GM19395 (cell line): ENCODE results near the gene ATP12A.

Source experiments
- ATAC-seq: cut with Tn5 transposase; IDR thresholded peaks from one replicate; pipeline ENCODE4 v1.9.1; 2021; ENCODE audit warnings: mild to moderate bottlenecking, moderate library complexity; ENCODE audit not compliant: unreplicated experiment

The ATP12A gene

DNA sequence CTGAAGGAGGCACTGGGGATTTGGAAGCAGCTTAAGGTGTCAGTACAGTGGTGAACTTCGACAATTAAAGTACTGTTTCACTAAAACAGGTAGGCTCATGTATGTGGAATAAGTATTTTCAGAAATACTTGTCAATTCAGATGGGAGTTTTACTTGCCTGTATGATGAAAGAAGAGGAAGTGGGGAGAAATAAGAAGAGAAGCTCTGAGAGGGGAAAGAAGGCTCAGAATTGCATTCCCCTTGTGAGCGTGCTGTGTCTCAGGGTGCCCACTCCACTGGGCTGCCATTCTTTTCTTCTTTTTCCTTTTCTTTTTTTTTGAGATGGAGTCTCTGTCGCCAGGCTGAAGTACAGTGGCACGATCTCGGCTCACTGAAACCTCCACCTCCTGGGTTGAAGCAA is 45.2 kb downstream of the ATP12A start:
- no peak for ATAC-seq

DNA sequence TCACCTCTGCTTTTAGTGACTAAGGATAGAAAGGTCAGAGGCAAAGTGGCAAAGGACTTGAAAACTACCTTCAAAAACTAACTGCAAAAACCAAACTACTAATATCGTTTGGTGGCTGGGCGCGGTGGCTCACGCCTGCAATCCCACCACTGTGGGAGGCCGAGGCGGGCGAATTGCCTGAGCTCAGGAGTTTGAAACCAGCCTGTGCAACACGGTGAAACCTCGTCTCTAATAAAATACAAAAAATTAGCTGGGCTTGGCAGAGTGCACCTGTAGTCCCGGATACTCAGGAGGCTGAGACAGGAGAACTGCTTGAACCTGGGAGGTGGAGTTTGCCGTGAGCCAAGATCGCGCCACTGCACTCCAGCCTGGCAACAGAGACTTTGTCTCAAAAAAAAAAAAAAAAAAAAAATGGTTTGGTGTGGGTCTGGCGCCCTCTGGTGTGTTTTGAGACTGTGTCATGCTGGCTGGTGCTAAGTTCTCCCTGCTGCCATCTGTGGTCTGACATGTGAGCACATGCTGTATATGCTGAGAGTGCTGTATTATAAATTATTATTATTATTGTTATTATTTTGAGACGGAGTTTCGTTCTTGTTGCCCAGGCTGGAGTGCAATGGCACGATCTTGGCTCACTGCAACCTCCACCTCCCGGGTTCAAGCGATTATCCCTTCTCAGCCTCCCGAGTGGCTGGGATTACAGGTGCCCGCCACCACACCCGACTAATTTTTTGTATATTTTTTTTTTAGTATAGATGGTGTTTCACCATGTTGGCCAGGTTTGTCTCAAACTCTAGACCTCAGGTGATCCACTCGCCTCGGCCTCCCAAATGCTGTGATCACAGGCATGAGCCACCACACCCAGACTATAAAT is 47.8 kb downstream of the ATP12A start:
- peak; percentile 86 for ATAC-seq

DNA sequence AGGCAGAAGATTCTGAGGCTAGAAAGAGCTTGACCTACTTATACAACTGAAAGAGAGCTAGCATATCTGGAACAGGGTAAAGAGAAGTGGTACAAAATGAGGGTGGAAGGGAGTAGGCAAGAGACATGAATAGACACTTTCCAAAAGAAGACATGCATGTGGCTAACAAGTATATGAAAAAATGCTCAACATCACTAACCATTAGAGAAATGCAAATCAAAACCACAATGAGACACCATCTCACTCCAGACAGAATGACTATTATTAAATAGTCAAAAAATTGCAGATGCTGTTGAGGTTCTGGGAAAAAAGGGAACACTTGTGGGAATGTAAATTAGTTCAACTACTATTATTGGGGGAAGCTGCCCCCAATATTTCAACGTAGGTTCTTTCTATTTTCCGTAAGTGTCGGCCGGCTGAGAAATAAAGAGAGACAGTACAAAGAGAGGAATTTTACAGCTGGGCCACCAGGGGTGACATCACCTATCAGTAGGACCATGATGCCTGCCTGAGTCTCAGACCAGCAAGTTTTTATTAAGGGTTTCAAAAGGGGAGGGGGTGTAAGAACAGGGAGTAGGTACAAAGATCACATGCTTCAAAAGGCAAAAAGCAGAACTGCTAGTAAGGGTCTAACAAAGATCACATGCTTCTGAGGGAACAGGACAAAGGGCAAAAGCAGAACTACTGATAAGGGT is 50.8 kb downstream of the ATP12A start:
- peak; percentile 68 for ATAC-seq

DNA sequence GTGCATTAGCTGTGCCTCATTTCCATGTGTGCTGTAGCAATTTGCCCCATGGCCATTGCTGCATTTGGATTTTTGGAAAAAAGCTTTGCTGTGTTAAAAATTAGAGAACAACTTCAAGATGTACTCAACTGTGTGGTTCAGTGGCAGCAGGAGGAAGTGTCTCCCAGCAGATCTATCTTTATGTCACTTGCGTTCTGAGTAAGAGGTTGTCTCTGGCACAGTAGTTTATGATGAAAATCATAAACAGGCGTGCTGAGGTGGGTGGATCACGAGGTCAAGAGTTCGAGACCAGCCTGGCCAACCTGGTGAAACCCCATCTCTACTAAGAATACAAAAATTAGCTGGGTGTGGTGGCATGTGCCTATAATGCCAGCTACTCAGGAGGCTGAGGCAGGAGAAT is 54.7 kb downstream of the ATP12A start:
- ATAC-seq = no peak

DNA sequence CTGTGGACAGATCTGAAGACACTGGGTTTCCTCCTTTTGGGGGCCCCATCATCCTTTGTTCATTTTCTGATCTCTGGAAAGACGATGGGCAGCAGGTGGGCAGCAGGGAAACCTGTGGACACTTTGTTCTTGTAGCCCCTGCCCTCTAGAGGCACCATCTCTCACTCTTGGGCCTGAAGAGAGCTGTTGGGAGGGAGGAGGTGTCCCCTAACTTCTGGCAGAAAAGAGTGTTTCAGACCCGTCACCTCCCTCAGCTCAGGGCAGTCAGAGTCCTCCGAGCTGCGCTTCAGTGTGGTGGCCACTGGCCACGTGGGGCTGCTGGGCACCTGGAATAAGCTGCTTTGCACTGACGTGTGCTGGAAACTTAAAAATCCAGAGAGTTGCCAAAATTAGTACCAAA is 56.8 kb downstream of the ATP12A start:
- ATAC-seq = no peak

DNA sequence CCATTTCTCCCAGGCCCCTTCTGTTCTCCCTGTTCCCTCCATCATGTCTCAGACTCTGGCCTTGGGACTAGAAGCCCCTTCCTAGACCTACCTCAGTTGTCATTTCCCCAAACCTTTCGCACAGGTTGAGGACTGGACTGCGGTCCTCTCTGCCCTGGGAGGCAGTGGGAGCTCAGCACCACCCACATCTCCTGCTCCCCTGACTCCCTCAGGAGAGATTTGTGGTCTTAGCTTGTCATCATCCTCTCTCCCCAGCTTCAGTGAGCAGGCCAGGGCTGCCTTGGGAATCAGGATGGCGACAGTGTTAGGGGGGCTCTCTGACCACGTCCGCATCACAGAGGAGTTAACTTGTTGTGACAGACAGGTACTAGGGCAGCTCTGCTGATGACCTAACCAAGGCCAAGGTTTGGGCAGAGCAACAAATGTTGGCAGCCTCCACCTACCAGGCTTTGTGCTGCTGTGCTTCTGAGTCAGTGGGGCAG is 58.2 kb downstream of the ATP12A start:
- ATAC-seq = no peak

DNA sequence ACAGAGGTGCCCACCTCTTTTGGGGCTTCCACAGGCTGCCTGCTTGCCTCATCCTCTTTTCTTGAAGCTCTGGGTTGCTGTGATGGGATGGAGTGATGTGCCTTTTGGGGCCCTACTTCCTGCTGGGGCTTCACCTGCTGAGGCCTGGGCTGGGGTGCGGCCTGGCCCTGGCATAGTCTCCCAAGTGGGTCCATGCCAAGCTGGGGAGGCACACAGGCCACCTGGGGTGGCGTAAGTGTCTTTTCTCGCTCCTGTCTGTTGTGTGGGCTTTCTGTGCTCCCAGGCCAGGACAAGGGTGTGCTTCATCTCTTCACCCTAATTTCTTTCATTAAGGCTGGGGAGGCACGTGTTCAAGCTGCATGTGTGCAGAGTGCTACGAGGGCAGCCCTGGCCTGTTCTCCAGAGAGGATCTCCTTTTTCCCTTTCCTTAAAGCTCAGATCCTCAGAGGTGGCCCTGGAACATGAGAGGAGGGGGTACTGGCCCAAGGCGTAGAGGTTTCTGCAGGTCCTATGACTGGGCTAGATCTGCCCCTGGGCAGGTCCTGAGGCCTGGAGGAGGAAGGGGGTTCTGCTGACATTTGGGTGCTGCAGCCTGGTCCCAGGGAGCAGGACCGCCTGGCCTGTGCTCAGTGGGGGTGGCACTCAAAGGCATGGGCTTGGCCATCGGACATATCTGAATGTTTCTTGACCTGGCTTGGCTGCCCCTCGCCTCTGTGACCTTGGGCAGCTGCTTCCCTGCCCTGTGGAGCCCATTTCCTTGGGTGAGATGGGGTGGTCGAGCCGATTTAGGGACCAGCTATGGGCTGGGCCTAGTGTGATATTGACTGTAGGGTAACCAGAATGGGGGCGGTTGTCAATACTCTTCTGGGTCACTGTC is 60.0 kb downstream of the ATP12A start:
- ATAC-seq = no peak

DNA sequence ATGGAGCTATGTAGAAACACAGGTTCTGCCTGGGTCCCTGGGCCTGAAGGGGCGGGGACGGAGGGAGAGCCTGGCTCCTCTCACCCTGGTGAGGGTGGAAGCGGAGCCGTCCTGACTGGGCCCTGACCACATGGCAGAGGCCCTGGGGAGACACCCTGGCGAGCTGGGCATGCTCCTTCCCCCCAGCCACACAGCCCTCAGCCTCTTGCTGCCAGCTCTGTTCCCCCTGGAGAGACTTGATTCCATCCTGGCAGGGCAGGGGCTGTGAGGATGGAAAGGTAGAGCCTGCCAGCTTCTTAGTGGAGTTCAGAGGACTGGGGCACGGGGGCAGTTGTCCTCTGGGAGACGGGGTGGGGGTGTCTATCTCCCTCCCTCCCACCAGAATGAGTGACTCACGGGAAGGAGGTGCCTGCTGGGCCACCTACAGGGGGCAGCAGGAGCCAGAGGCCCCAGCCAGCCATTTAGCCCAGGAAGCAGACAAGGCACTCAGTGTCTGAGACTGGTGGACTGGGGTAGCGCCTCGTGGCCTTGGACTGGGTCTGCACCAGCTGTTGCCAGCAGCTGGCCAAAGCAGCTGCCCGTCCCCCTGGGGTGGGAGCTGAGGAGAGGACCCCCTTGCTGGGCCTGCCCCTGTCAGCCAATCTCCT is 60.9 kb downstream of the ATP12A start:
- no peak for ATAC-seq

DNA sequence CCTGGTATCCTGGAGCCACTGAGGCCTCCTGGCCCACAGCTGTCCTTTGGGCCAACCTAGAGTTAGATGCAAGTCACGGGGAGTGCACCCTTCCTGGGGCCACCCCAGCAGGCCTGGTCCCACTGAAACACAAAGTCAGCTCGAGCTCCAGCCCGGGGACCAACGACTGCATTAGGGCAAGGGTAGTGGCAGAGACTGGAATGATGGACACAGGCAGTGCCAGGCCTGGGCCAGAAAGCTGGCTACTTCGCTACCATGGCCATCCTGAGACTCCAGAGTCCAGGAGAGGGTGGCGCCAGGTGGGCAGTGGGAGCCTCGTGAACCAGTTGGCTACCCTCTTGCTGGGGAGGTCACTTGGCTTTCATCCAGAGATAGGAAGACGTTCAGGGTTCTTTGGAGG is 61.6 kb downstream of the ATP12A start:
- ATAC-seq = no peak

DNA sequence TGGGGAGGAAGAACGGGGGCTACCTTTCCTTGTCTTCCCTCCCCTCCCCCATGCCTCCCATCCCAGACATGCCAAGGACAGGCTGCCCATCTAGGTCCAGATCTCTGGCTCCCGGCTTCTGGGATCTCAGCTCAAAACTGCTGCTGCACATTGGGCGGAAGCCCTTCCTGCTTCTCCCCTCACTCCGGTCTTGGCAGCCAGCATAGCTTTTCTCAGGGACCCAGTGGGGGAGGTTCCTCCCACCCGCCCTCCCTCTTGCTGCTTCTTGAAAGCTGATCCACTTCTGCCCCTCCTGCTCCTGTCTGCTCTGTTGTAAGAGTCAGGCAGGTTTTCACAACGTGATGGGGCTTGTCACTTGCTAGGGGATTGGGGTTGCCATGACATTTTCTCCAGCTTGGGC is 62.1 kb downstream of the ATP12A start:
- ATAC-seq = no peak

DNA sequence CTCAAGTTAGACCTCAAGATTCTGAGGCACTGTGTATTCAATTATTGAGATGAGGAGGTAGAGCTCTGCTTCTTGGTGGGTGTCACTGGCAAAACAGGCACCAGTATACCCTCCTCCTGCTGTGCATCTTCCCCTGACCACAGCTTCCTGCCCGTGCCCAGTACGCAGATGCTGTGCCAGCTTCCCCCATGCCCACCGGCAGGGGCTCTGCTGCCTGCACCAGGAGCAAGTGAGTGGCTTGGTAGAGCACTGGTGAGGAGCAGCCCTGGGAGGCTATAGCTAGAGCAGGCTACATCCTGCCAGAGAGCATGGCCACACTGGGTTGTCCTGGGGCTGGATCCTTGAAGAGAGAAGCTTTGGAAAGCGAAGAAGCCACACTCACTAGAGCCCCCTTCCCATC is 62.8 kb downstream of the ATP12A start:
- ATAC-seq = no peak

DNA sequence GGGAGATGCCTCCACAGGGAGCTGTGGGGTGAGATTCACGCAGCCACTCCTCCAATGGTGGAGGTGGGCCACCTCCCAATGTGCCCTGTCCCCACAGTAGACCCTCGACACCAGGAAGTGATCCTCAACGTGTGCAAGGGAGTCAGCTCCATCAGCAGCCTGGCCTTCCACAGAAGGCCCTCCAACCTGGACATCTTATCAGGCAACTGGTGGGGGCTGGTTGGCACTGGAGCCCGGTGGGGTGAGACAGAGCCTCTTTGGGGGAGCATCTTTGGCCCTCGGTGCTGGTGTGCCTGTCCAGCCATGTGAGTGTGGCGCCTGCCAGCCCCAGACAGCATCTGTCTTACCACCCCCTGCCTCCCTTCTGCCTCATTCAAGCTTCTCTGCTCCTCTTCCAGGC is 64.0 kb downstream of the ATP12A start:
- ATAC-seq = no peak

DNA sequence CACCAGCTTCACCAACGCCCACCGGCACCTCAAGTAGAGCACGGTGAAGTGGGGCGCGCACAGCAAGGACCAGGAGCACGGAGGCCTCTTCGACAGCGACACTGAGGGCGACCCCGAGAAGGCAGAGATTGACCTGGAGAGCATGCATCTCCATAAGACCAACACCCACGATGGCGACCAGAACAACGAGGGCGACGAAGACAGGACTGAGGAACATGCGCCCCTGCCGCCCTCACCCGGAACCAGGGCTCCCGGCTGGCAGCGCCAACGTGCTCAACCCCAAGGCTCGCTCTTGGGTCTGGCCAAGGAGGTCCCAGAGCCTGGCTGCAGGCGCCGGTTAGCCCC is 65.3 kb downstream of the ATP12A start:
- no peak for ATAC-seq

DNA sequence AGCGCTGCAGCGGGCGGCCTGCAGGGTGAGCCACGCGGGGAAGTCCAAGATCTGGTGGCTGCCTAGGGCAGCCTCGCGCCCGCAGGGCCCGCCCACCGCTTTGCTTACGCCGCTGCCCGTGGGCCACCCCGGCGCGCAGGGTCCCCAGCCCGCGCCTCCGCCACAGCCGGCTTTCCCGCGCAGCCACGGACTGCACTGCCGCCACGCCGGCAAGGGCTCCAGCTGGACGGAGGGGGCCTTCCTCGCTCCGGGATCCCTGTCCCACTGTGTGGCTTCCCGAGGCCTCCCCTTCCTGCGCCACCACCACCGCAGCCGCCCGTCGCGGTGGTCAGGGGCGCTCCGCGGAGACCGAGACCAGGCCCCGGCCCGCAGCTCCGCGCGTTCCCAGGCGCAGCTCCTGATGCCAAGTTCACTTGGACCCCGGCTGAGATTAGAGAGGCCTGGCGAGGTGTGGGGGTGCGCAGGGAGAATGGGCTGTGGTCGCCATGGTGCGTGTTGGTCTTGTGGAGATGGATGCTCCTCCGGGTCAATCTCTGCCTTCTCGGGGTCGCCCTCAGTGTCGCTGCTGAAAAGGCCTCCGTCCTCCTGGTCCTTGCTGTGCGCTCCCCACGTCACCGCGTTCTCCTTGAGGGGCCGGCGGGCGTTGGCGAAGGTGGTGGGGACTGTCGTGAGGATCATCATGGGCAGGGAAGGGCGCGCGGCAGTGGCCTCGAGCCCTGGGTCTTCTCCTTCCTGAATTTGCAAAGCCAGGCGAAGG is 65.8 kb downstream of the ATP12A start:
- no peak for ATAC-seq

DNA sequence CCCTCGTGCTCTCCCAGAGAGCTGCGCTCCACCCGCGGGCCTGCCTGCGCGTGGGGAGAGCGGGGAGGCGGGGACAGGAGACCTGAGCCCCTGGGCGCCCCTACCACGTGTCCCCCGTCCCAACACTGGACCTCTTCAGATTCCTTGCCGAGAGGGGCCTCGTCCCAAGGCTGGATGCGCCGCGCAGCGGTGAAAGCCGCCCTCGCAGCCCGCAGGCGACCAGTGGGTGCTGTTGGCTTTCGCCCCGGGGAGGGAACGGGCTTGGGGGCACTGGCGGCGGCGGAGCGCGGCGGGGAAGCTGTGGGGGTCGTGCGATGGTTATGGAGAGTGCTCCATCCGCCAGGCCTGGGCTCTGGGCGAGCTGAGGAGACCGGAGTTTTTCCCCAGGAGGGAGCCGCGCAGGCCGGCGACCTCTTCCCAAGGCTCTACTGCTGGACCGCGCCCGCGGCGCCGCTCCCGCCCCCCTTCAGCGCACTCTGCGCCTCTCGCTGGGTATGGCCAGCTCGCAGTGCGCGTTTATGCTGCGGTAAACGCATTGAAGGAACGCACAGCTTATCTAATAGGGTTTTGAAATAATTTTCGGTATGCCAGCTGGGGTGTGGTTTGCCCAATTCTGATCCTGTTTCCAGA is 66.5 kb downstream of the ATP12A start:
- no peak for ATAC-seq

DNA sequence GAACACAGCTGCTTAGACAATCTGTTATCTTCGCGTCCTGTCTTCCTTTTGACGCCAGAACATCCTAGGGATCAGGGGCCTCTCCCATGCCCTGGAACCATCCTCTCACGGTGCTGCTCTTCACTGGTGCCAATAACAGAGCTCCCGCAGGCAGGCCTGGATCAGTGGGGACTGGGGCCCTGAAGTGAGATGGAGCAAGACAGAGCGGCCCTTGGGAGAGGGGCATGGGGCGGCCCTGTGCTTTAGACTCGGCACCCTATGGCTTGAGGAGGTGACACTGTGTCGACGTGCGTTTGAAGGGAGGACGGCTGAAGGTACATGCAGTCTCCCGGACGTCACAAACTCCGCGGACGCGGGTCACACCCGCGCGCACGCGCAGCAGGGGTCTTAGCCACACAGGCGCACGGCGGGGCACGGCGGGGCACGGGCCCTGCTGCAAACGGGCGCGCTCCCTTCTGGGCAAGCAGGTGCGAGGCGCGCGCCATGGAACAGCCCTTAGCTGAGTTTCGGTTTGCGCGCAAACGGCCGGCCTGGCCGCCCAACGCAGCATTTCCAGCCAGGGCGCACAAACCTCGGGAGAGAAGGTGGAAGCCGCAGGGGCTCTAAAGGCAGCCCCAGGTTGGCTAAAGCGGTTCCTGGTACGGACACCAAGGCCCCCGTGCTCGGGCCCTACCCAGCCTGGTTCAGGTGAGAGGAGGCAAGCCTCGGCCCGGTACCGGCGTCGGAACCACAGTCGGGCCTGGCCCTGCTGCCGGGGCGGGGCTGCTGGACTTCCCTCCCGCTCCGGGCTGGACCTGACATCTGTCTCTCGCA is 67.2 kb downstream of the ATP12A start:
- no peak for ATAC-seq

DNA sequence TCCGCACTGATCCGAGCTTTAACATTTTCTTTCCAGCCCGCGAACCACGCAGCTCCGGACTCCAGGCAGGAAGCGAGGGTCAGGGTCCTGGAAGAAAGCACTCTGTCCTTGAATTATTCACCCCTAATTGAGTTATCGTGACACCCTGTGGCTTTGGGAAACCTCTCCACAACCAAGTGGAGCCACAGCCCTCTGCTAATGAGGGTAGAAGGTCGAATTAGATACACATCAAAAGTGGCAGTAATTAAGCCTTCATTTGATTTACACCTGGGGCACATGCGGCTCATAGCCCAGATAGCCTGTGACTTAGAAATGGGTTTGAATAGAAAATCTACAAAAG is 67.8 kb downstream of the ATP12A start:
- ATAC-seq = no peak

DNA sequence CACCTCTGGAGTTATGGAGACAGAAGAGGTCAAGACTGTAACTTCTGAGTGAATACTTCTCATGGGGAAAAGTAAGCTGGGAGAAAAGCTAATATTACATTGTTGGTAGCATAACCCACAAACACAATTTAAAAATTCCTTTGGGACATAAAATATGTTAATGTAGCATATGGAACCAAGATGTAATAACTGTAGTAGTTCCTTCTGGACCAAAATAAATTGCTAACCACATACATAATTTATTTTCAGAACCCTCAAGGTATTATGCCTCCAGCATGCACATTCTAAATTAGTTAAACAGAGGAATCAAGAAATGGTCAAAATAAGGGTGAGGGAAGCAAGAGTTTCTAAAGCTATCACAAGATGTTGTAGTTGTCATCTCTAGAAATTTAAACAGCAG is 79.0 kb downstream of the ATP12A start:
- ATAC-seq = no peak
